ENCODE data around the gene GOPC. TPM values are rescaled to one million over a fixed set of nuclear protein-coding genes. Genes with fewer than 3 reads are reported as not detected.

The GOPC gene
- total and polyA plus RNA-seq, 3 donors from 2014 or later: 26.6 to 29.9 (median 28.8) TPM

GRCh38 chr6:117512987-117513573 lies 89.2 kb downstream of the GOPC start:
- no peaks in the 10 kb centered on the region for H3K9me3 ChIP-seq
- TF ChIP-seq POLR2A (IDR thresholded peaks at IDR 0.05): no peak
- no peak for TF ChIP-seq CTCF (IDR thresholded peaks at IDR 0.05)
- WGBS, 2 donors: 25 to 36% methylated on average over 2 of the region's 2 CpGs
- H3K4me3 ChIP-seq: no peak overlapping the region
- H3K4me1 ChIP-seq: peaks cover 4% of the 10 kb centered on the region
- DNase-seq: no peak
- H3K27ac ChIP-seq: no peak overlapping the region
- intact Hi-C loops (cut with DNase I; ENCODE audit: low total_unique reads): no loop called here
- H3K36me3 ChIP-seq (ENCODE audit: low read depth, missing control alignments): no peaks in the 10 kb centered on the region
- H3K27me3 ChIP-seq: no peaks in the 10 kb centered on the region

- no peaks in the 10 kb centered on the region for H3K27me3 ChIP-seq
- no peak overlapping the region for H3K27ac ChIP-seq
- 55 to 61% methylated on average over 7 of the region's 7 CpGs for WGBS, 2 donors
- peaks cover 4% of the 10 kb centered on the region for H3K4me1 ChIP-seq
- no peaks in the 10 kb centered on the region for H3K9me3 ChIP-seq
- intact Hi-C loops (cut with DNase I; ENCODE audit: low total_unique reads): no loop called here
- H3K4me3 ChIP-seq: no peak overlapping the region
- TF ChIP-seq CTCF (IDR thresholded peaks at IDR 0.05) (no peak), POLR2A (IDR thresholded peaks at IDR 0.05) (no peak)
- H3K36me3 ChIP-seq (ENCODE audit: low read depth, missing control alignments): no peaks in the 10 kb centered on the region
- no peak for DNase-seq
Observed at GRCh38 chr6:117512056-117512828, 90.1 kb downstream of the GOPC start.

Other genes with a start within 250 kb of the GOPC start
- 1 to 10 TPM; 1.1 to 1.3 TPM for gene ROS1, start 176.6 kb downstream of the GOPC start, total RNA-seq
- 0.58 TPM for gene ROS1, start 176.6 kb downstream of the GOPC start, polyA plus RNA-seq (ENCODE audit: insufficient read depth, low read depth, low replicate concordance)
- gene DCBLD1, start 119.8 kb downstream of the GOPC start, total RNA-seq: 10 to 100 TPM; 16.7 to 22.2 TPM
- 16.6 TPM for gene DCBLD1, start 119.8 kb downstream of the GOPC start, polyA plus RNA-seq (ENCODE audit: insufficient read depth, low read depth, low replicate concordance)
- gene NUS1, start 73.0 kb upstream of the GOPC start, total RNA-seq: 10 to 100 TPM; 16.6 to 21.5 TPM
- gene NUS1, start 73.0 kb upstream of the GOPC start, polyA plus RNA-seq (ENCODE audit: insufficient read depth, low read depth, low replicate concordance): 20.2 TPM